HepG2 (cell line): ENCODE measurements around the gene ESR1. TPM values are rescaled to one million over a fixed set of nuclear protein-coding genes. Genes with fewer than 3 reads are reported as not detected.
A peak's percentile ranks its signal among the peaks of the same experiment; 100 is the strongest.

Experiments
- BCL6 ChIP-seq: IDR thresholded peaks from 2 replicates; pipeline ENCODE4 v1.6.1; 2016; ENCODE audit warnings: missing genetic modification reagents, missing compliant biosample characterization
- CBX5 ChIP-seq: sonication (generic); formaldehyde crosslinking; IDR thresholded peaks from 2 replicates; pipeline ENCODE4 v1.4.0; 2020; ENCODE audit warnings: missing genetic modification reagents, borderline replicate concordance
- HNF4A ChIP-seq: sonication (generic); formaldehyde crosslinking; IDR thresholded peaks from 2 replicates; pipeline ENCODE4 v1.4.0; 2020; ENCODE audit warnings: missing genetic modification reagents
- KLF9 ChIP-seq: IDR thresholded peaks from 2 replicates; pipeline ENCODE4 v1.6.1; 2016; ENCODE audit warnings: low read depth
- SAP130 ChIP-seq: IDR thresholded peaks from 2 replicates; pipeline ENCODE4 v1.6.1; 2016; ENCODE audit warnings: low read depth
- ZNF20 ChIP-seq: sonication (generic); formaldehyde crosslinking; IDR thresholded peaks from 2 replicates; pipeline ENCODE4 v1.4.0; 2020; ENCODE audit warnings: mild to moderate bottlenecking, moderate library complexity, missing genetic modification reagents
- ZNF3 ChIP-seq: IDR thresholded peaks from 2 replicates; pipeline ENCODE4 v1.7.0; 2017; ENCODE audit warnings: inconsistent platforms
- ZNF543 ChIP-seq: sonication (generic); formaldehyde crosslinking; IDR thresholded peaks from 2 replicates; pipeline ENCODE4 v1.4.0; 2020; ENCODE audit warnings: mild to moderate bottlenecking, missing genetic modification reagents
- ZNF615 ChIP-seq: sonication (generic); formaldehyde crosslinking; IDR thresholded peaks from 2 replicates; pipeline ENCODE4 v1.5.0; 2020; ENCODE audit warnings: mild to moderate bottlenecking, missing genetic modification reagents, borderline replicate concordance
- ZNF674 ChIP-seq: sonication (generic); formaldehyde crosslinking; IDR thresholded peaks from 2 replicates; pipeline ENCODE4 v1.5.0; 2020; ENCODE audit warnings: low read depth, mild to moderate bottlenecking, missing genetic modification reagents
- ZNF792 ChIP-seq: IDR thresholded peaks from 2 replicates; pipeline ENCODE4 v1.6.1; 2016
- polyA plus RNA-seq, 8 experiments: library from polyadenylated mRNA; depleted of rRNA in 3 of 8; stranded (reverse) in 7 of 8; unstranded in 1 of 8; fragments of >200 nt; fragmentation: Illumina TruSeq in 4 of 8; extraction: Trizol in 4 of 8; gene quantifications; 2 replicates each; pipeline versions ENCODE4 v1.2.1 to v1.2.3, GENCODE V29; 2011 to 2016; ENCODE audit warnings: low read depth in 4 of 8, missing spikeins in 1 of 8, mixed read lengths in 1 of 8; ENCODE audit not compliant: insufficient read depth in 1 of 8
- total RNA-seq, 5 experiments: library from RNA; depleted of rRNA; stranded (reverse); fragments of >200 nt; fragmentation: Illumina TruSeq; extraction: Trizol; gene quantifications; 2 replicates each; pipeline ENCODE4 v1.2.3, GENCODE V29; 2016; ENCODE audit warnings: low read depth in 1 of 5
- TF ChIP-seq, protein P1 (sequence below): sonication (generic); formaldehyde crosslinking; IDR thresholded peaks from 2 replicates; pipeline ENCODE4 v1.5.1; 2020; ENCODE audit warnings: mild to moderate bottlenecking, missing genetic modification reagents, borderline replicate concordance
- TF ChIP-seq, protein P2 (sequence below): IDR thresholded peaks from 2 replicates; pipeline ENCODE4 v1.6.1; 2016; ENCODE audit warnings: missing compliant biosample characterization, missing genetic modification reagents, borderline replicate concordance
- TF ChIP-seq, protein P3 (sequence below), 2 experiments: IDR thresholded peaks; 2 replicates each; pipeline ENCODE4 v1.6.1; 2011 to 2012; ENCODE audit warnings: low read length in 2 of 2, borderline replicate concordance in 1 of 2, low read depth in 1 of 2, mild to moderate bottlenecking in 1 of 2, moderate library complexity in 1 of 2

The ESR1 gene
- total and polyA plus RNA-seq, 2 of the 13 experiments (the other 11 are each of a cell fraction or from before 2014, with no cell fraction given): not detected

DNA sequence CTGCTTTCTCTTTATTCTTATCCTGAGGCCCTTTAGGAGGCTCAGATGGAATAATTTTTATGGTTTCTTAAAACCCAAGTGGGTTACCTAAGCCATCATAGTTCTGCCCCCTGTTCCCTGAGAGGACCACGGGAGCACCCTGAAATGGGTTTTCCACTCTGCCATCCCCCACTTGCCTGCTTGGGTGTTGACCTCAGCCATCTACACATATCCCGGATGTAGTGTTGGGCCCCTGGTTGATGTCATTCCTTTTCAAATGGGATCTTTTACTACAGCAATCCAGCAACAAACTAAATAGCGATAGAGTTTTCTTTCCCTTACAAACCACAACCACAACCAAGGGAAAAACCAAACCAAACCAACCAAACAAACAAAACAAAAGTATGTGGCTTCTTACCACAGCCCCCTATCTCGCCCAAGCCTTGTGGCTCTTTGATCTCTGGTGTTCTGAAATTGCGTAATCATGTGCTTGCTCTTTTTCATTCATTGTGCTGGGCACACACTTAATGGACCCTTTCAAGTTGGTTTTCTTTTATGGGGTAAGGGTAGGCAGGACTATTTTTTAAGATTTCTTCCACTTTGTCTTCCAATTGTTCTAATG is 154.9 kb downstream of the ESR1 start (continued):
- TF ChIP-seq, protein P1, sequence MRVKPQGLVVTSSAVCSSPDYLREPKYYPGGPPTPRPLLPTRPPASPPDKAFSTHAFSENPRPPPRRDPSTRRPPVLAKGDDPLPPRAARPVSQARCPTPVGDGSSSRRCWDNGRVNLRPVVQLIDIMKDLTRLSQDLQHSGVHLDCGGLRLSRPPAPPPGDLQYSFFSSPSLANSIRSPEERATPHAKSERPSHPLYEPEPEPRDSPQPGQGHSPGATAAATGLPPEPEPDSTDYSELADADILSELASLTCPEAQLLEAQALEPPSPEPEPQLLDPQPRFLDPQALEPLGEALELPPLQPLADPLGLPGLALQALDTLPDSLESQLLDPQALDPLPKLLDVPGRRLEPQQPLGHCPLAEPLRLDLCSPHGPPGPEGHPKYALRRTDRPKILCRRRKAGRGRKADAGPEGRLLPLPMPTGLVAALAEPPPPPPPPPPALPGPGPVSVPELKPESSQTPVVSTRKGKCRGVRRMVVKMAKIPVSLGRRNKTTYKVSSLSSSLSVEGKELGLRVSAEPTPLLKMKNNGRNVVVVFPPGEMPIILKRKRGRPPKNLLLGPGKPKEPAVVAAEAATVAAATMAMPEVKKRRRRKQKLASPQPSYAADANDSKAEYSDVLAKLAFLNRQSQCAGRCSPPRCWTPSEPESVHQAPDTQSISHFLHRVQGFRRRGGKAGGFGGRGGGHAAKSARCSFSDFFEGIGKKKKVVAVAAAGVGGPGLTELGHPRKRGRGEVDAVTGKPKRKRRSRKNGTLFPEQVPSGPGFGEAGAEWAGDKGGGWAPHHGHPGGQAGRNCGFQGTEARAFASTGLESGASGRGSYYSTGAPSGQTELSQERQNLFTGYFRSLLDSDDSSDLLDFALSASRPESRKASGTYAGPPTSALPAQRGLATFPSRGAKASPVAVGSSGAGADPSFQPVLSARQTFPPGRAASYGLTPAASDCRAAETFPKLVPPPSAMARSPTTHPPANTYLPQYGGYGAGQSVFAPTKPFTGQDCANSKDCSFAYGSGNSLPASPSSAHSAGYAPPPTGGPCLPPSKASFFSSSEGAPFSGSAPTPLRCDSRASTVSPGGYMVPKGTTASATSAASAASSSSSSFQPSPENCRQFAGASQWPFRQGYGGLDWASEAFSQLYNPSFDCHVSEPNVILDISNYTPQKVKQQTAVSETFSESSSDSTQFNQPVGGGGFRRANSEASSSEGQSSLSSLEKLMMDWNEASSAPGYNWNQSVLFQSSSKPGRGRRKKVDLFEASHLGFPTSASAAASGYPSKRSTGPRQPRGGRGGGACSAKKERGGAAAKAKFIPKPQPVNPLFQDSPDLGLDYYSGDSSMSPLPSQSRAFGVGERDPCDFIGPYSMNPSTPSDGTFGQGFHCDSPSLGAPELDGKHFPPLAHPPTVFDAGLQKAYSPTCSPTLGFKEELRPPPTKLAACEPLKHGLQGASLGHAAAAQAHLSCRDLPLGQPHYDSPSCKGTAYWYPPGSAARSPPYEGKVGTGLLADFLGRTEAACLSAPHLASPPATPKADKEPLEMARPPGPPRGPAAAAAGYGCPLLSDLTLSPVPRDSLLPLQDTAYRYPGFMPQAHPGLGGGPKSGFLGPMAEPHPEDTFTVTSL: peak; percentile 72
- TF ChIP-seq CBX5 (CRISPR knock-in tag) (peak; percentile 38; the same call in 1 of the 2 replicates), ZNF3 (no peak), SAP130 (CRISPR knock-in tag) (peak; percentile 22; the same call in 1 of the 2 replicates), ZNF543 (no peak), ZNF792 (peak; percentile 99), KLF9 (CRISPR knock-in tag) (no peak), ZNF20 (no peak), HNF4A (peak; percentile 72), BCL6 (peak; percentile 39; the same call in 1 of the 2 replicates), ZNF615 (CRISPR knock-in tag) (no peak), ZNF674 (CRISPR knock-in tag) (no peak)
- TF ChIP-seq, protein P2, sequence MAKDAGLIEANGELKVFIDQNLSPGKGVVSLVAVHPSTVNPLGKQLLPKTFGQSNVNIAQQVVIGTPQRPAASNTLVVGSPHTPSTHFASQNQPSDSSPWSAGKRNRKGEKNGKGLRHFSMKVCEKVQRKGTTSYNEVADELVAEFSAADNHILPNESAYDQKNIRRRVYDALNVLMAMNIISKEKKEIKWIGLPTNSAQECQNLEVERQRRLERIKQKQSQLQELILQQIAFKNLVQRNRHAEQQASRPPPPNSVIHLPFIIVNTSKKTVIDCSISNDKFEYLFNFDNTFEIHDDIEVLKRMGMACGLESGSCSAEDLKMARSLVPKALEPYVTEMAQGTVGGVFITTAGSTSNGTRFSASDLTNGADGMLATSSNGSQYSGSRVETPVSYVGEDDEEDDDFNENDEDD (CRISPR knock-in tag): no peak
- TF ChIP-seq, protein P3, sequence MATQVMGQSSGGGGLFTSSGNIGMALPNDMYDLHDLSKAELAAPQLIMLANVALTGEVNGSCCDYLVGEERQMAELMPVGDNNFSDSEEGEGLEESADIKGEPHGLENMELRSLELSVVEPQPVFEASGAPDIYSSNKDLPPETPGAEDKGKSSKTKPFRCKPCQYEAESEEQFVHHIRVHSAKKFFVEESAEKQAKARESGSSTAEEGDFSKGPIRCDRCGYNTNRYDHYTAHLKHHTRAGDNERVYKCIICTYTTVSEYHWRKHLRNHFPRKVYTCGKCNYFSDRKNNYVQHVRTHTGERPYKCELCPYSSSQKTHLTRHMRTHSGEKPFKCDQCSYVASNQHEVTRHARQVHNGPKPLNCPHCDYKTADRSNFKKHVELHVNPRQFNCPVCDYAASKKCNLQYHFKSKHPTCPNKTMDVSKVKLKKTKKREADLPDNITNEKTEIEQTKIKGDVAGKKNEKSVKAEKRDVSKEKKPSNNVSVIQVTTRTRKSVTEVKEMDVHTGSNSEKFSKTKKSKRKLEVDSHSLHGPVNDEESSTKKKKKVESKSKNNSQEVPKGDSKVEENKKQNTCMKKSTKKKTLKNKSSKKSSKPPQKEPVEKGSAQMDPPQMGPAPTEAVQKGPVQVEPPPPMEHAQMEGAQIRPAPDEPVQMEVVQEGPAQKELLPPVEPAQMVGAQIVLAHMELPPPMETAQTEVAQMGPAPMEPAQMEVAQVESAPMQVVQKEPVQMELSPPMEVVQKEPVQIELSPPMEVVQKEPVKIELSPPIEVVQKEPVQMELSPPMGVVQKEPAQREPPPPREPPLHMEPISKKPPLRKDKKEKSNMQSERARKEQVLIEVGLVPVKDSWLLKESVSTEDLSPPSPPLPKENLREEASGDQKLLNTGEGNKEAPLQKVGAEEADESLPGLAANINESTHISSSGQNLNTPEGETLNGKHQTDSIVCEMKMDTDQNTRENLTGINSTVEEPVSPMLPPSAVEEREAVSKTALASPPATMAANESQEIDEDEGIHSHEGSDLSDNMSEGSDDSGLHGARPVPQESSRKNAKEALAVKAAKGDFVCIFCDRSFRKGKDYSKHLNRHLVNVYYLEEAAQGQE (IDR thresholded peaks at IDR 0.05; ENCODE audit: borderline replicate concordance in 1 of 2, low read depth in 1 of 2, low read length in 2 of 2): no peak
